DMS53 treated with DMSO at 0.1 percent for 48 hours (cell line): ENCODE data around the gene DOCK10.

ENCODE experiments used
- DNase-seq: peaks from one replicate; lab custom pipeline; 2025; ENCODE audit not compliant: unreplicated experiment; lab: John Stamatoyannopoulos, UW

DOCK10 gene

DNA sequence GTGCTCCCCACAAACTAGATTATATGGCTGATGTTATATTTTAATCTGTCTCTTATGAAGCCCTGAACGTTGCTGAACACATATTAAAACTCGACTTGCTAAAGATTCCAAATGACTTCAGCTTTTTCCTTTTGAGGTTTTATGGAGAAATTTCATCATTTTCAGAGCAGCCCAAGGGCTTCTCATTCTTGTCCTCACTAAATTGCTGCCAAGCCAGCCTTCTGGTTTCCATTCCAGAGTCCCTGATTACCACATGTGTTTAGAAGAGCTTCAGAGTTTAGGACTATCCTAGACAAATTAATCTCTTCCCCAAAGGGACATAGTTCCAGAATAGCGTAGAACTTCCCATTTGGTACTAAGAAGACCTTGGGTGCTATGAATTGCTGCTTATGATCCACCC, 248.3 kb downstream of the DOCK10 start:
- no peak for DNase-seq

GRCh38 chr2:224786848-224787247, 255.4 kb downstream of the DOCK10 start:
- DNase-seq, result no peak

- no peak for DNase-seq
Measured at GRCh38 chr2:224781400-224781799, 260.9 kb downstream of the DOCK10 start.

DNA sequence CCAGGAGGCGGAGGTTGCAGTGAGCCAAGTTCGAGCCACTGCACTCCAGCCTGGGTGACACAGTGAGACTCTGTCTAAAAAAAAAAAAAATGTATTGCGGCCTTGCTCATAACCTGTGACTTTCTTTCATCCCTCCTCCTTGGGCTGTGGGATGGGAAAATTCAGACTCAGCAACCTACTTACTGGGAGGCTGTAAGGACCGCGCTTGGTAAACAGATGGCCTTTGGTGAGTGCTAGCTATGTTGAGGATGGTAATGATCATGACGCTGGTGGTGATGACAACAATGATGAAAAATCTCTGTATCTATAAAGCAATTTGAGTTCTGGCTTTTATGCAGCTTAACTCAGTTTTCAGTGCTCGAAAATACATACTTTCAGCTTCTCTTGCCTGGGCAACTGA, 261.4 kb downstream of the DOCK10 start:
- no peak for DNase-seq

DNA sequence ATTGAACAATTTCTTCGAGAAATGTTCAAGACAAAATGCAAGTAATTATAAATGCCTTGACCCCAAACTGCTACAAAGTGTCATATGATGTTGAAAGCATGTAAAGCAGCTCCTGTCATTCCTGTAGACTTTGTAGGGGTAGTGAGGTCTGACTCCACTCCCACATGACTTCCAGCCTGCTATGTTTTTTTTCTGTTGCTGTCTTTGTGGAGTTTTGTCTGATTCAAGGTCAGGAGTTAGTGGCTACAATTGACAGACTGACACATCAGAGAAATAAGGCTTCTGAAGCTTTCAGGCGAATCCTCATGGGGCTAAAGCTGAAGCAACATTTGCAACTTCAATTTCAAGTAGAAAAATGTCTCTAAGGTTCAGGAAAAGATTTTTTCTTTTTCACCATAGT, 262.2 kb downstream of the DOCK10 start:
- no peak for DNase-seq

DNA sequence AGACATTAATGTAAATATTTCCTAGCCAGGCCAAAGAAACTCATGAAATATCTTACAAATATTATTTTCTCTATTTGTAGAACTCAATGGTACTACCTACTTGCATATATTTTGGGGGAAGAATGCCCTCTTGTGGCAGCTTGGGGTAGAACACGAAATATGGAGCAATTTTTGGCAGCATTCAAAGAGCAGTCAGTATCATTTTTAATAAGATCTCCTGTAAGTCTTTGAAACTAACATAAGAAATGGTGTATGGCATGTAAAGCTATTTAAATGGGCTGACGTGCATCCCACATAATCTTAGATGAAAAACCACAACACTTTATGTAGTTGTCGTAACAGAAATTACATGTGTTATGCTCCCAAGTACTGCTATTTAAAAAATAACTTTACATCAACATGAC, 263.8 kb downstream of the DOCK10 start:
- DNase-seq, result peak; percentile 37

DNA sequence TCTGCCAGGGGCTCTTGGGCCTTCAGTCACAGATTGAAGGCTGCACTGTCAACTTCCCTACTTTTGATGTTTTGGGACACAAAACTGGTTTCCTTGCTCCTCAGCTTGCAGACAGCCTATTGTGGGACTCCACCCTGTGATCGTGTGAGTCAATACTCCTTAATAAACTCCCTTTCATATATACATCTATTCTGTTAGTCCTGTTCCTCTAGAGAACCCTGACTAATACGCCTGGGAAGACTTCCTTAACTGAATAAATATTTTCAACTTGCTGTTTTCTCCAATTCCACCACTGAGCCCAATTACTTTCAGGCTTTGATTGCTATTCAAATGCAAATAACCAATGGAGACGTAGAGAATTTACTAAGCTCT, 264.7 kb downstream of the DOCK10 start:
- no peak for DNase-seq

DNA sequence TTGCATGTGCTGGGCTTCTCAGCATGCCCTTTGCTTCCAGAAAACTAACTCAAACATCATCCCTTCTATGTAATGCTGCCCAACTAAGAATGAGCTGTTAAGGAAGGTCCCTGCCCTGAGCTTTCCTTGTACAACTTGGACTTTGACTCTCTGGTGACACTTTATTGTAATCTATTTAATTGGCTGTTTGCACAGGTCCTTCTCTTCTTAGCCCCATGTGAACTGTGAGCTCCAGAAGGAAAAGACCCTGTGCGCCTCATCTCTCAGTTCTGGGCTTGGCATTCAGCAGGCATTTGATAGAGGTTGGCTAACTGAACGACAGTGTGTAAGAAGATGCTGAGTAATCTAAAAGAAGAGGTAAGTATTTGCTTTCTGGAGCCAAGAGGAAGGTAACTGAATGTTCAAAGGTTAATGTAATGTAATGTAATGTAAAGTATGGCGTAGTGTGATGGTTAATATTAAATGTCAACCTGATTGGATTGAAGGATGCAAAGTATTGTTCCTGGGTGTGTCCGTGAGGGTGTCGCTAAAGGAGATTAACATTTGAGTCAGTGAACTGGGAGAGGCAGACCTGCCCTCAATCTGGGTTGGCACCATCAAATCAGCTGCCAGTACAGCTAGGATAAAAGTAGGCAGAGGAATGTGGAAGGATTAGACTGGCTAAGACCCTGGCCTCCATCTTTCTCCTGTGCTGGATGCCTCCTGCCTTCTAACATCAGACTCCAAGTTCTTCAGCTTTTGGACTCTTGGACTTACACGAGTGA, 265.3 kb downstream of the DOCK10 start:
- DNase-seq, result no peak

- DNase-seq, result no peak
Measured at GRCh38 chr2:224775647-224776046, 266.6 kb downstream of the DOCK10 start.

- DNase-seq, result no peak
Measured at GRCh38 chr2:224774735-224775134, 267.5 kb downstream of the DOCK10 start.

- no peak for DNase-seq
Measured at GRCh38 chr2:224772494-224772893, 269.8 kb downstream of the DOCK10 start.

DNA sequence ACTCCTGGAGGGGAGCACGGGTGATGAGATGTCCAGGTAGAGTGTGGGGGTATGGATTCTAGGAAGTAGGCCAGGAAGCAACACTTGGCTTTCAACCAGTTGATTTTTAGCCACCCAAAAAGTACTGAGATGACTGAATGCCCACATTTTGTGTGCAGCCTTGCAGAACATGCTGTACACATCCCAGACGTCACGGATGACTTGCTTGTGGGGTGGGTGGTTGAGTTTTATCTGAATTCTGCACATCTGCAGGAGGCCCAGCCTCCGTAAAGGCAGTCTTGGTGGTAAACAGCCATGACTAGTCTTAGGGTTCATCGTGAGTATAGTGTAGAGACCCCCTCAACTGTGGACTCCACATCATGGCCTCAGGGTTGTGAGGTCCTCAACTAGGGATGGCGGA, 272.8 kb downstream of the DOCK10 start:
- DNase-seq, result no peak

GRCh38 chr2:224764565-224765236, 277.6 kb downstream of the DOCK10 start:
- DNase-seq, result no peak

GRCh38 chr2:224757934-224758548, 284.2 kb downstream of the DOCK10 start:
- no peak for DNase-seq

GRCh38 chr2:224753743-224754540, 288.3 kb downstream of the DOCK10 start:
- no peak for DNase-seq

DNA sequence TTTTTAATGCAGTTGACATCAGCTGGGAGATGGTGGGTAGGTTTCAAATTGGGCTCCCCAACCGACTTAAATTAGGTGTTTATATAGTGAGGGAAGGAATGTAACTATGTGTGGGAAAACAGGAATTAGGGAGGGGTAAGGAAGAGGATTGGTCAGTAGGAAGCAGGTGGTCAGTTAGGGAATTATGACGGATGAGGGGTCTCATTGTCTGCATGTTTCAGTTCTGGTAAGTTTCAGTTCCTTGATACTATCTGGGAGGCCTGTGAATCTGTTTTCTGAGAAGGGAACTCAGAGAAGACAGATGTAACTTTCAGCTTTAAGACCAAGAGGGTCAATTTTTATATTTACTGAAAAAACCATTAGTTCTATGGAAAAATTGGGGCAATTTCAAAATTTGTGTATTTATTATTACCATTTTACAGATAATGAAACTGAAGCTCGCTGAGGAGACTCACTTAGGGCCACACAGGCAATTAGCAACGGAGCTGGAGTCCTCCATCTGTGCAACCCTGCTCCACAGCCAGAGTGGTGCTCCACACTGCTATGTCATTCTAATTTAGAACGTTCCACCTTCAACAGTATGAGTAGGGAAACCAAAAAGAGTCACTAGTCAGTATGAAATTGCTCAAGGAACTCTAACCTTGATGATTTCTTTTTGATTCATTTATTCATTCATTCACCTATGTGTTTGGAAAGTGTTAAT, 290.1 kb downstream of the DOCK10 start:
- no peak for DNase-seq

GRCh38 chr2:224749136-224749535, 293.1 kb downstream of the DOCK10 start:
- DNase-seq, result no peak

DNA sequence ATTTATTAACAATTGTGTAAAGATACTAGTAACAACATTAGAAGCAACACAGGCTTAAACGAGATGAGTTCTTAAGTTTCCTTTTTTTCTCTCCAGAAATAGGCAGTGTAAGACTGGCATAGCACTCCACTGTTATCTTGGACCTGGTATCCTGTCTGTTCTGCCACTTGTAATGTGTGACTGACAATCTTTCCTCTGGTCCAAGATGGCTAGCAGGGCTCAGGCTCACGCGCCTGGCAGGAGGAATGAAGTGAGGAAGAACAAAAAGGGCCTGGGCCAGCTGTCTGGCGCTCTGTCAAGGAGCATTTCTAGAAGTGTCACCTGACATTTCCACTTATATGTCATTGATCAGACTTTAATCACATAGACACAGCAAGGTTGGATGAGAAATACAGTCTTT, 294.5 kb downstream of the DOCK10 start:
- DNase-seq, result no peak

DNA sequence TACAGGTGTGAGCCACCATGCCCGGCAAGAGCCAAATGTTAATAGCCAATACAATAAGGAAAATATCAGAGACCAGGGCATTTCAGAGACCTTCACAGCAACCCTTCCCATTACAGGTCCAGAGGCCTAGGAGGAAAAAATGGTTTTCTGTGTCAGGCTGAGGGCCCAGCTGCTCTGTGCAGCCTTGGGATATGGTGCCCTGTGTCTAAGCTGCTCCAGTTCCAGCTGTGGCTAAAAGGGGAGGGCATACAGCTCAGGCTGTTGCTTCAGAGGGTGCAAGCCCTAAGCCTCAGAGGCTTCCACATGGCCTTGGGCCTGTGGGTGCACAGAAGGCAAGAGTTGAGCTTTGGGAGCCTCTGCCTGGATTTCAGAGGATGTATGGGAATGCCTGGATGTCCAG, 306.0 kb downstream of the DOCK10 start:
- no peak for DNase-seq

DNA sequence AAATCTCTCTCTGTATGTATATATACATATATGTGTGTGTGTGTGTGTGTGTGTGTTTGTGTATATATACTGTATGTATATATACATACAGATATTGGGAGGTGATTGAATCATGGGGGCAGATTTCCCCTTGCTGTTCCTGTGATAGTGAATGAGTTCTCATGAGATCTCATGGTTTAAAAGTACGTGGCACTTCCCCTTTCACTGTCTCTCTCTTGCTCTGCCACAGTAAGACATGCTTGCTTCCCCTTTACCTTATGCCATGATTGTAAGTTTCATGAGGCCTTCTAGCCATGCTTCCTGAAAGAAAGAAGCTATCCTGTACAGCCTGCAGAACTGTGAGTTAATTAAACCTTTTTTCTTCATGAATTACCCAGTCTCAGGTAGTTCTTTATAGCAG, 307.3 kb downstream of the DOCK10 start:
- no peak for DNase-seq

DNA sequence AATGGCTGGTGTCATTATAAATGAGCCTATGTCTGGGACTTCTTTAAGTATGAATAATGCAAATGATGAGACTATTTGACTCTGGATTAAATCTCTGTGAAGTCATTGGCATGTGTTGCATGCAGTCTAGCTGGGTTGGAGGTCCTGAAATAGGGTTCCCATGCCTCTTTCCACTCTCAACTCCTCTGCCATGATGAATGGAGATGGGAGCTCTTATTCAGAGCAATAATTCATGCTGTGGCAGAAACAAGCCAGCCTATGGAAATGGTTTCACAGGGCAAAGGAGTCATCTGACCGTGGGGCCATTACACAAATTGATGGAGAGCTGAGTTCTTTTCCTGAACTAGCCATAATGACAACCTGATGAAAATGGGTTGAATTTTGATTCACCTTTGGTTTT, 310.6 kb downstream of the DOCK10 start:
- no peak for DNase-seq
